PC-3 (cell line): ENCODE results near the gene STYXL2. TPM values are rescaled to one million over a fixed set of nuclear protein-coding genes. Genes with fewer than 3 reads are reported as not detected.

Experiments
- ATAC-seq: fragments of 200-7000 bp; cut with Tn5 transposase; 2 replicates; pipeline ENCODE4 v1.9.1; 2020; ENCODE audit warnings: mild to moderate bottlenecking, moderate library complexity
- BruUV-seq: library from RNA; stranded (reverse); fragments of 400-500 nt; replicated peaks from 2 replicates; lab custom pipeline; 2021; lab: Mats Ljungman, UMichigan
- CTCF ChIA-PET: fragments of 300-600 bp; sonication (Branson Sonifier 250); formaldehyde crosslinking; loops from one replicate; lab custom pipeline; 2022; ENCODE audit warnings: antibody characterized with exemption; lab: Charles Lee
- POLR2A ChIA-PET: fragments of 300-600 bp; sonication (Branson Sonifier 250); formaldehyde crosslinking; loops from one replicate; lab custom pipeline; 2022; ENCODE audit warnings: antibody characterized with exemption; ENCODE audit not compliant: unreplicated experiment; lab: Charles Lee
- DNase-seq: peaks from one replicate; pipeline ENCODE4 v3.0.0-alpha.2; 2015
- H2AFZ ChIP-seq: fragments of 300-600 bp; sonication (generic); 2 replicates; pipeline ENCODE4 v1.6.0; 2016; ENCODE audit warnings: antibody characterized with exemption, low read length
- H3F3A ChIP-seq: fragments of 300-600 bp; sonication (generic); one replicate; pipeline ENCODE4 v1.6.0; 2017; ENCODE audit warnings: antibody characterized with exemption, low read length, control low read depth, mild to moderate bottlenecking; ENCODE audit not compliant: unreplicated experiment
- H3K27ac ChIP-seq: fragments of 300-600 bp; sonication (generic); 2 replicates; pipeline ENCODE4 v1.5.1; 2016; ENCODE audit warnings: mild to moderate bottlenecking, low read length
- H3K27me3 ChIP-seq: fragments of 300-600 bp; sonication (generic); 2 replicates; pipeline ENCODE4 v1.6.1; 2016; ENCODE audit warnings: low read length, mixed read lengths
- H3K36me3 ChIP-seq: fragments of 300-600 bp; sonication (generic); 2 replicates; pipeline ENCODE4 v1.6.1; 2016; ENCODE audit warnings: low read depth, mixed run types, low read length, mixed read lengths
- H3K4me1 ChIP-seq: fragments of 300-600 bp; sonication (generic); 2 replicates; pipeline ENCODE4 v1.5.1; 2016; ENCODE audit warnings: low read length; ENCODE audit not compliant: insufficient read depth
- H3K4me2 ChIP-seq: fragments of 300-600 bp; sonication (generic); 2 replicates; pipeline ENCODE4 v1.6.0; 2016; ENCODE audit warnings: low read length
- H3K4me3 ChIP-seq: fragments of 300-600 bp; sonication (generic); 2 replicates; pipeline ENCODE4 v1.5.1; 2016; ENCODE audit warnings: mild to moderate bottlenecking, low read length, mixed read lengths
- H3K79me2 ChIP-seq: fragments of 300-600 bp; sonication (generic); 2 replicates; pipeline ENCODE4 v1.6.1; 2017; ENCODE audit warnings: low read length, mixed read lengths
- H3K9ac ChIP-seq: fragments of 300-600 bp; sonication (generic); 2 replicates; pipeline ENCODE4 v1.6.0; 2016; ENCODE audit warnings: mild to moderate bottlenecking, low read length
- H3K9me2 ChIP-seq: fragments of 300-600 bp; sonication (generic); replicated peaks from 2 replicates; pipeline ENCODE4 v1.6.1; 2016; ENCODE audit warnings: mixed run types, low read length, mixed read lengths
- H3K9me3 ChIP-seq: fragments of 300-600 bp; sonication (generic); 2 replicates; pipeline ENCODE4 v1.6.1; 2016; ENCODE audit warnings: low read length, mixed read lengths
- H4K20me1 ChIP-seq: fragments of 300-600 bp; sonication (generic); 2 replicates; pipeline ENCODE4 v1.6.1; 2016; ENCODE audit warnings: low read length, mixed read lengths
- CTCF ChIP-seq: fragments of 300-600 bp; sonication (generic); conservative IDR thresholded peaks from 2 replicates; pipeline ENCODE4 v1.5.1; 2017; ENCODE audit warnings: antibody characterized with exemption, low read depth, mild to moderate bottlenecking, low read length
- EZH2 ChIP-seq: fragments of 300-600 bp; sonication (generic); IDR thresholded peaks from one replicate; pipeline ENCODE4 v1.6.1; 2017; ENCODE audit warnings: antibody characterized with exemption, mild to moderate bottlenecking, low read length; ENCODE audit not compliant: unreplicated experiment
- EZH2phosphoT487 ChIP-seq: fragments of 300-600 bp; sonication (generic); IDR thresholded peaks from 2 replicates; pipeline ENCODE4 v1.6.1; 2018; ENCODE audit warnings: mild to moderate bottlenecking, antibody characterized with exemption, low read length, borderline replicate concordance
- intact Hi-C: fragments of 100-400 bp; cut with micrococcal nuclease; formaldehyde crosslinking; loops from 2 replicates; pipeline ENCODE4 v1.9.0; 2023
- total RNA-seq: library from RNA; depleted of rRNA; stranded (reverse); fragments of >200 nt; gene quantifications from 2 replicates; pipeline ENCODE4 v1.2.3, GENCODE V29; 2014

The STYXL2 gene
- total RNA-seq, 1 experiment from 2014 or later: not detected

GRCh38 chr1:167084757-167085156 is 9.1 kb upstream of the STYXL2 start:
- ATAC-seq (no peak), DNase-seq (no peak)
- H3K4me2 ChIP-seq: no peak overlapping the region
- H3K9me2 ChIP-seq: no peaks in the 10 kb centered on the region
- no TSS peak for BruUV-seq
- CTCF ChIA-PET: interaction anchor here (1.8 kb wide), 1 partner anchor 135 kb away, joined by 11 read pairs; no protein-coding TSS in a partner anchor
- no peak overlapping the region for H3K4me3 ChIP-seq
- H3F3A ChIP-seq: no peaks in the 10 kb centered on the region
- no peaks in the 10 kb centered on the region for H3K27me3 ChIP-seq
- TF ChIP-seq EZH2phosphoT487 (no peak), CTCF (no peak), EZH2 (no peak)
- H3K9ac ChIP-seq: no peak overlapping the region
- peaks cover 15% of the 10 kb centered on the region for H3K4me1 ChIP-seq
- H4K20me1 ChIP-seq: no peaks in the 10 kb centered on the region
- no peaks in the 10 kb centered on the region for H3K36me3 ChIP-seq
- no peaks in the 10 kb centered on the region for H3K9me3 ChIP-seq
- POLR2A ChIA-PET: no interaction called here
- no peak overlapping the region for H3K27ac ChIP-seq
- intact Hi-C loops: no loop called here
- H2AFZ ChIP-seq: no peak overlapping the region
- no peaks in the 10 kb centered on the region for H3K79me2 ChIP-seq

GRCh38 chr1:167086033-167086432 is 7.8 kb upstream of the STYXL2 start:
- Histone ChIP-seq H3K27me3 (no peaks in the 10 kb centered on the region), H3K4me1 (peaks cover 15% of the 10 kb centered on the region), H3K4me3 (no peak overlapping the region), H4K20me1 (no peaks in the 10 kb centered on the region), H2AFZ (no peak overlapping the region), H3K9me3 (no peaks in the 10 kb centered on the region), H3K9me2 (no peaks in the 10 kb centered on the region), H3K27ac (no peak overlapping the region), H3K79me2 (no peaks in the 10 kb centered on the region), H3K9ac (no peak overlapping the region), H3K36me3 (no peaks in the 10 kb centered on the region), H3F3A (no peaks in the 10 kb centered on the region), H3K4me2 (no peak overlapping the region)
- BruUV-seq: no TSS peak
- ATAC-seq (no peak), DNase-seq (no peak)
- intact Hi-C loops: no loop called here
- ChIA-PET CTCF (interaction anchor here (1.8 kb wide), 1 partner anchor 134 kb away, joined by 11 read pairs; no protein-coding TSS in a partner anchor), POLR2A (no interaction called here)
- no peak for TF ChIP-seq CTCF
- TF ChIP-seq EZH2: no peak
- TF ChIP-seq EZH2phosphoT487: no peak

GRCh38 chr1:167086768-167087167 is 7.1 kb upstream of the STYXL2 start:
- no peaks in the 10 kb centered on the region for H3F3A ChIP-seq
- peaks cover 15% of the 10 kb centered on the region for H3K4me1 ChIP-seq
- no peaks in the 10 kb centered on the region for H4K20me1 ChIP-seq
- POLR2A ChIA-PET: no interaction called here
- H3K27ac ChIP-seq: no peak overlapping the region
- H3K4me3 ChIP-seq: no peak overlapping the region
- no TSS peak for BruUV-seq
- no peak overlapping the region for H3K4me2 ChIP-seq
- TF ChIP-seq CTCF: no peak
- no peak for TF ChIP-seq EZH2phosphoT487
- TF ChIP-seq EZH2: no peak
- intact Hi-C loops: no loop called here
- no peaks in the 10 kb centered on the region for H3K27me3 ChIP-seq
- H3K36me3 ChIP-seq: no peaks in the 10 kb centered on the region
- H3K9ac ChIP-seq: no peak overlapping the region
- CTCF ChIA-PET: no interaction called here
- H3K9me3 ChIP-seq: no peaks in the 10 kb centered on the region
- no peaks in the 10 kb centered on the region for H3K9me2 ChIP-seq
- ATAC-seq (no peak), DNase-seq (no peak)
- H2AFZ ChIP-seq: no peak overlapping the region
- H3K79me2 ChIP-seq: no peaks in the 10 kb centered on the region
